ENCODE results near the gene RNF208.
"Not testable (repeated sequence)": the region's sequence is repeated elsewhere in the genome, so short reads cannot be mapped to it uniquely, and the experiment has no call there.

GRCh38 chr9:137243266-137243625 lies 21.2 kb upstream of the RNF208 start:
- not testable (repeated sequence) for TF ChIP-seq CTCF, POLR2A (IDR thresholded peaks at IDR 0.05)
